Keratinocyte (primary cell): ENCODE data around the gene PCTP.

Source experiments
- EZH2 ChIP-seq: IDR thresholded peaks from one replicate; pipeline ENCODE4 v1.6.1; 2012; ENCODE audit warnings: inconsistent platforms, mild to moderate bottlenecking, low read length, moderate library complexity
- TF ChIP-seq, protein P1 (sequence below), 3 experiments: IDR thresholded peaks in 1 of 3; conservative IDR thresholded peaks in 1 of 3; optimal IDR thresholded peaks in 1 of 3; 2 replicates in 2 of 3; 3 replicates in 1 of 3; pipeline versions ENCODE3 to v1.5.1; 2011; ENCODE audit warnings: low read length in 3 of 3, mild to moderate bottlenecking in 3 of 3, moderate library complexity in 2 of 3, control low read depth in 1 of 3, inconsistent platforms in 1 of 3; ENCODE audit not compliant: insufficient read depth in 2 of 3; ENCODE audit errors: extremely low read depth in 1 of 3

DNA sequence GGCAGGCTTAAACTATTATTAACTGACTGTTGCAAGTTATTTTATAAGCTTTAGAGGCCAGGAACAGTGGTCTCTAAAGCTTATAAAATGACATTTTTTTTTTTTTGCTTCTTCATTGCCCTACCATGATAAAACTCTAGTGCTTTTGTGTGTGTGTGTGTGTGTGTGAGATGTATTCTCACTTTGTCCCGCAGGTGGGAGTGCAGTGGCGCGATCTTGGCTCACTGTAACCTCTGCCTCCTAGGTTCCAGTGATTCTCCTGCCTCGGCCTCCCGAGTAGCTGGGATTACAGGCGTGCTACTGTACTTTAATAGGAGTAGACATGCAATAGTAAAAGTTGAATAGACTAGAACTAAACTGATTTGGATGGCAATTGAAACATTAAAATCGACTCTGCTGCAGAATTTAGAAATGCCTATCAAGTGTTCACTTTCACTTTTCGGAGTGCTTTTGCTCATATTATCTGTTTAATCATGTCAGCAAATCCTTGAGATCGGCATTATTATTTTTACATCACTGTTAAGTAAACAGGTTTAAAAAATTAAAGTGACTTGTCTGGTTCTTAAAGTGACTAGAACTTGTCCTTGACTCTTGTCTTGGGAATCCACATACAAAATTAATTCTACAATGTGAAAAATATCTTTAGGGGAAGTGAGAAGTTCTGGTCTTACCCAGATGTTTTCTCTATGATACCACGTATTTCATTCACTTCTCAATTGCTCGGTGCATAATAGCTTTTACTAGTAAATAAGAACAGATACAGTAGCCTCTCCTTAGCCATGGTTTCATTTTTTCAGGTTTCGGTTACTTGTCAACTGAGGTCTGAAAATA lies 8.4 kb upstream of the PCTP start:
- TF ChIP-seq, protein P1, sequence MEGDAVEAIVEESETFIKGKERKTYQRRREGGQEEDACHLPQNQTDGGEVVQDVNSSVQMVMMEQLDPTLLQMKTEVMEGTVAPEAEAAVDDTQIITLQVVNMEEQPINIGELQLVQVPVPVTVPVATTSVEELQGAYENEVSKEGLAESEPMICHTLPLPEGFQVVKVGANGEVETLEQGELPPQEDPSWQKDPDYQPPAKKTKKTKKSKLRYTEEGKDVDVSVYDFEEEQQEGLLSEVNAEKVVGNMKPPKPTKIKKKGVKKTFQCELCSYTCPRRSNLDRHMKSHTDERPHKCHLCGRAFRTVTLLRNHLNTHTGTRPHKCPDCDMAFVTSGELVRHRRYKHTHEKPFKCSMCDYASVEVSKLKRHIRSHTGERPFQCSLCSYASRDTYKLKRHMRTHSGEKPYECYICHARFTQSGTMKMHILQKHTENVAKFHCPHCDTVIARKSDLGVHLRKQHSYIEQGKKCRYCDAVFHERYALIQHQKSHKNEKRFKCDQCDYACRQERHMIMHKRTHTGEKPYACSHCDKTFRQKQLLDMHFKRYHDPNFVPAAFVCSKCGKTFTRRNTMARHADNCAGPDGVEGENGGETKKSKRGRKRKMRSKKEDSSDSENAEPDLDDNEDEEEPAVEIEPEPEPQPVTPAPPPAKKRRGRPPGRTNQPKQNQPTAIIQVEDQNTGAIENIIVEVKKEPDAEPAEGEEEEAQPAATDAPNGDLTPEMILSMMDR (optimal IDR thresholded peaks at IDR 0.05 in 1 of 3, IDR thresholded peaks at IDR 0.05 in 1 of 3, conservative IDR thresholded peaks at IDR 0.05 in 1 of 3; ENCODE audit: extremely low read depth in 1 of 3, insufficient read depth in 2 of 3, low read length in 3 of 3): no peak
- TF ChIP-seq EZH2: no peak
